HG03039 (cell line): ENCODE data around the gene PRODH.
"Not testable (repeated sequence)": the region's sequence is repeated elsewhere in the genome, so short reads cannot be mapped to it uniquely, and the experiment has no call there.

Experiments
- ATAC-seq: cut with Tn5 transposase; IDR thresholded peaks from one replicate; pipeline ENCODE4 v1.9.1; 2021; ENCODE audit warnings: mild to moderate bottlenecking, moderate library complexity; ENCODE audit not compliant: unreplicated experiment

Gene PRODH

DNA sequence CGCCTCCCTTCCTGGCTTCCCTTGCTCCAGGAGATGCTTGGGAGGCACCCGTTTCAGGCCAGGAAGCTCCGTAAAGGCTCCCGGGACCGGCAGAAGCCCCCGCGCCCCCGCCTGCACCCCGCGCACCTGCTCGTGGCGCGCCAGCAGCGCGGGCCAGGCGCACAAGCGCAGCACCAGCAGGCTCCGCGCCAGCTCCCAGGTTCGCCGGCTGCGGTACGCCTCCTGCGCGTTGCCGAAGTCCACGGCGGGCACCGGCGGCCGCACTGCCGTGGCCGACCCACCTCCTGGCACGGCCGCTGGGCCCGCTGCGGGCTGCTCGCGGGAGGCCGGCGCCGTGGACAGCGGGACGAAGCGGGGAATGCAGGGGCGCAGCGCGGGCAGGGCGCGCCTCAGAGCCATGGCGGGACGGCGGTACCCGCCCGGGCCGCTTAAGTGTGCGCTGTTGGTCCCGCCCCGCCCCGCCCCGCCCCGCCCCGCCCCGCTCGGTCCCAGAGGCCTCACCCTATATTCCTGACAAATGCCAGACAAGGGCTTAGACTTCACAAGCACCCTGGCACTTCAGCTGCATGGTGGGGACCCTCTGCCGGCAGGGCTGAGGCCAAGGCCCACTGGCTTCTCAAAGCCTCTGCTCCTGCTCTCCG, at the start of gene PRODH:
PRODH (minus strand) TSS at position 405 of the 641 bp plus-strand sequence; CDS start at position 399, 6 bp downstream.
- no peak for ATAC-seq

DNA sequence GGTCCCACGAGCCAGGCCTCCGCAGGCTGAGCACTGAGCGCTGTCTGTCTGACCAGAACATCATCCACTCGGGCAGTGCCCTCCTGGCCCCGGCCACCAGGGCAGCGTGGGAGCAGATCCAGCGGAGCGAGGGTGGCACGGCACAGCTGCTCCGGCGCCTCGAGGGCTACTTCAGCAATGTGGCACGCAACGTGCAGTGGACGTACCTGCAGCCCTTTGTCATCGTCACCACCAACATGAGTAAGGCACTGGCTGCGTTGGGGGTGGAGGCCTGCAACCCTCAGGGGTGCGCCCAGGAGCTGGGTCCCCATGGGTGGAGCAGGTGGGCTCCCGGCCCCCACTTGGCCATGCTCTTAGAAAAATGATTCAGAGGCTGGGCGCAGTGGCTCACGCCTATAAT, 49.7 kb upstream of the PRODH start:
- ATAC-seq, result no peak

GRCh38 chr22:18984564-18984963, 48.5 kb upstream of the PRODH start:
- ATAC-seq, result no peak

- ATAC-seq, result no peak
These were observed 47.1 kb upstream of the PRODH start for GRCh38 chr22:18983120-18983651.

GRCh38 chr22:18980829-18981228, 44.7 kb upstream of the PRODH start:
- ATAC-seq, result no peak

DNA sequence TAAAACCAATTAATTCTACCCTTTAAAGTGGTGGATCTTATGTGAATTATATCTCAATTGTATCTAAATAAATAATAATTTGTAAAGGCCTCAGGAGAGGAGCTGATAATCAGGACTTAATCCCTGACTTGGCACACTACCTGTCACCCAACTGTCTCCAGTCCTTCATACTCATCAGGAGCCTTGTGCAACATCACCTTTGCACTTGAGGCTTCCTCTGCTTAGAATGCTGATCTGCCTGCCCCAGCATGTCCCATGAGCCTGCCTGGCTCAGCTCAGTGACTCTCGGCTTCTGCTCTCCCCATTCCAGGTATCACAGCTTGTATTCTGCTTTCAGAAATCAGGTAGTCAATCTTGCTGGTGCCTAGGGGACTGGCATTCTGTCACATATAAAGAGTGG, 43.9 kb upstream of the PRODH start:
- ATAC-seq, result no peak

DNA sequence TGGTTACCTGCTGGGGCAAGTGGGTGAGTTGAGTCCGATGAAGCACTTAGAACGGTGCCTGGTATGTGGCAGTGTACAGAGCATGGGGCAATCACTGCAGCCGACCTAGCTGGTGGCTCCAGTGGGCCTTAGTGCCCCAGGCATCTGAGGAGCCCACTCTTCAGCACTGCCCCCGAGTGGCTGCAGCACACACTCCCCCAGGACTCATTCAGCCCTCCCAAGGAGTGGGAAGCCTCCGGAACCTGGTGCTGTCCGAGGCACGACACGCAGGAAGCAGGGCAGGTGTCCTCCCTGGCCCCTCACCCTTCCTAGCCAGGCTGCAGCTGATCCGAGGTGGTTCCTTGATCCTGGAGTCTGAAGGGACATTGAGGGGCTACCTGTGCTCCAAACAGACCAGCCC, 42.4 kb upstream of the PRODH start:
- no peak for ATAC-seq

DNA sequence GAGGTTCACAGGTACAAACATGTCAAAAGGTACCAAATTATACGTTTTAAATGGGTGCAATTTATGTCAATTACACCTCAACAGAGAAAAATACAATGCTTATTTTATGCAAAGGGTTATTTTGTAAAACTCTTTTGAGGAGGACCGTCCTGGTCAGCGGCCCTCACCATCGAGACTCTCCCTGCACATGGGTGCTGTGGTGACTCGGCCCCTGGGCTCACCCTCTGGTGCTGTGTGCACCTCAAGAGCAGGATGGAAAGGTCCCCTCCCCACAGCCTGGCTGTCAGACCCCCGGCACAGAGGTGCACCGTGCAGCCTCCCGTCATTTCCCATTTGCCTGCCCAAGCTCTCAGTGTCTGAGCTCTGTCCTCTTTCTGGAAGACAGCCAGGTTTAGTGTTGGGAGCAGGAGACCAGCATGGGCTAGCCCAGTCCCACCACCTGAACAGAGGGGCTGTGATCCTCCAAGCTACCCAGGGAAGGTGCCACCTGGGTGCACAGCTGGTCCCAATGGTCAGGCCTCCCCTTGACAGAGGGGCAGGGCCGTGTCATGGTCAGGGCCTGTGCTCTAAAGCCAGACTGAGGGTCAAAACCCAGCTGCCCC, 41.8 kb upstream of the PRODH start:
- no peak for ATAC-seq

DNA sequence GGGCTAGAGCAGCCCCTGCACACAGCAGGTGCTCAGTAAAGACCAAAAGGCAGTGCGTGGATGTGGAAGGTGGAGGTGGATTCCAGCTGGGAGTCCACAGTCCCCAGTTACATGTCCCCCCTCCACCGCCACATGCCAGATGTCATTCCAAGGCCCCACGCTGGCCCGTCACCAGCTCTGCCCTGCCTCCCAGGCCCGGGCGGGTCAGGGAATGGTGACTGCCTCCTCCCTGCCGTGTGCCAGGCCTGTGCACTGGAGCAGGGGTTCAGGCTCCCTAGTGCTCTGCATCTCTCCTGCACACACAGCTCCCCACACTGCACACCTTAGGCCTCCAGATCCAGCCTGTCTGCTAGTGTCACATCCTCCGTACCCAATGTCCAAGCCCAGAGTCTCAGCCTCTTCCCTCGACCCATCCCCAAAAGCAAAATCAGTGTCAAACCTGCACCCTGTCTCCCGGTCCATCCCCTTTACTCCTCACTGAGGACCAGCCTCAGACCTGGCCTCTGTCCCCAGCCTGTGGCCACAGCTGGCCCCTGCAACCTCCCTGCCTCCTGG, 40.2 kb upstream of the PRODH start:
- ATAC-seq, result no peak

GRCh38 chr22:18975434-18976196, 39.5 kb upstream of the PRODH start:
- no peak for ATAC-seq

- no peak for ATAC-seq
These were observed 38.5 kb upstream of the PRODH start for GRCh38 chr22:18974477-18975180.

DNA sequence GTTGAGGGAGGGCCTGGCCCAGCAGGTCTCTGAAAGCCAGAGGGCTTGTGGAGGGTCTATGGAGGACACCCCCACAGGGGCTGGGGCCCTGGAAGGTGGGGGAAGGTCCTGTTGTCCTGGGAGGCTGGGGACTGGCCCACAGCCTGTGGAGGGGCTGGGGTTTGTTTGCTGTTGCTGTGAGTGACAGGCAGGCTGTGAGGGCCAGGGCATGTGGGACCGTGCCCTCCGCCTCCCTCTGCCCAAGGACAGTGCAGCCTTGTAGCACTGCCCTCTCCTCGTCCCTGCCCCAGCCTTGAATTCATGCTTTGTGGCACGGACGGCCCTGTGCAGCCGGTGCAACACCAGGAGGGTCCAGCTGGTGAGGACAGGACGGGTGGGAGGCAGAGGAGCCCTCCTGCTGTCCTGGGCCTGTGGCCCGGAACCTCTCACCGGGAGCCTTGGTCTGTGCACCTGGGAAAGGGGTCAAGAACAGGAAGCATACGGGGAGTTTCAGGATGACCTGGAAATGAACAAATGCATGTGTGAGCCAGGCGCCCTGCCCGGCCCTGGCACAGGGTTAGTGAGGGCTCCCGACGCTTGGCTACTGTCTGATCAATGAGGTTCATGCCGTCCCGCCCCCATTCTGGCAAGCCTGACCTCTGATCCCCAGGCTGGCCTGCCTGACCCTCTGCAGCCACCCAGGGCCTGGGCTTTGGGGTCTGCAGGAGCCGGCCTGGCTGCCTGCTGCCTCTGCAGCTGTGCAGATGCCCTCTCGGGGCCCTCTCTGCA, 37.4 kb upstream of the PRODH start:
- ATAC-seq, result no peak

- ATAC-seq, result not testable (repeated sequence)
These were observed 36.5 kb upstream of the PRODH start for GRCh38 chr22:18972591-18972990.

DNA sequence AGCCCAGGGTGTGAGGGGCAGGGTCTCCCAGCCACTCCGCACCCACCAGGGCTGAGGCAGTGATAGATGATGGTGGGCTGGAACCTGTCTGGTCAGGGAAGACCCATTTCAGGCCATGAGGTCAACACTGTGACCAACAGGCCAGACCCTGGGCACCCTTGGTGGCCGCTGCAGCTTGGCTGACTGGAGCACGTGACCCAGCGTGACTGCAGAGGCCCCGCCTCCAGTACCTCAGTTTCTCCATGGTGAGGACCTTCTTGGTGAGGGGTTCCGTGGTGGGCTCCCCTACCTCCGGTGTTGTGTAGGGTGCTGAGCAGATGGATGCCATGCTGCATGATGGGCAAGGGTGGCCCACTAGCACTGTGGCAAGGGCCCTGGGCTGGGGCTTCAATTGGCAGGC, 35.9 kb upstream of the PRODH start:
- not testable (repeated sequence) for ATAC-seq

DNA sequence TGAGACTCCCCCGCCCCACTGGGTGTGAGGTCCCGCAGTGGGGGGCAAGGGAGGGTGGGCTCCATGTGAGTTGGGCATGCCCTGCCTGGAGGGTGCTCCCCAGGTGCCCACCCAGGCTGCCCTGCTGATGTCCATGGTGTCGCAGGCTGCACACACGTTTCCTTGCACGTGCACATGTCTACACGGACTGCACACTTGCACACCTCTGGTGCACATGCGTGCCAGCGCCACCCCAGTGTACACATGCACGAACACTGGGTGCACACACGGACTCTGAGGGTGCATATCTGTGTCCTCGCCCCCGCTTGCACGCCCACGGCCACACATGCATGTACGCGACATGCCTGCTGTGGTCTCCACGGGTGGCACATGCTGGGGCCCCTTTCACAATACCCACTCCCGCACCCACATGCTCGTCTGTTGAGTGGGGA, 35.2 kb upstream of the PRODH start:
- ATAC-seq, result no peak

GRCh38 chr22:18970948-18971315, 34.8 kb upstream of the PRODH start:
- ATAC-seq, result no peak

DNA sequence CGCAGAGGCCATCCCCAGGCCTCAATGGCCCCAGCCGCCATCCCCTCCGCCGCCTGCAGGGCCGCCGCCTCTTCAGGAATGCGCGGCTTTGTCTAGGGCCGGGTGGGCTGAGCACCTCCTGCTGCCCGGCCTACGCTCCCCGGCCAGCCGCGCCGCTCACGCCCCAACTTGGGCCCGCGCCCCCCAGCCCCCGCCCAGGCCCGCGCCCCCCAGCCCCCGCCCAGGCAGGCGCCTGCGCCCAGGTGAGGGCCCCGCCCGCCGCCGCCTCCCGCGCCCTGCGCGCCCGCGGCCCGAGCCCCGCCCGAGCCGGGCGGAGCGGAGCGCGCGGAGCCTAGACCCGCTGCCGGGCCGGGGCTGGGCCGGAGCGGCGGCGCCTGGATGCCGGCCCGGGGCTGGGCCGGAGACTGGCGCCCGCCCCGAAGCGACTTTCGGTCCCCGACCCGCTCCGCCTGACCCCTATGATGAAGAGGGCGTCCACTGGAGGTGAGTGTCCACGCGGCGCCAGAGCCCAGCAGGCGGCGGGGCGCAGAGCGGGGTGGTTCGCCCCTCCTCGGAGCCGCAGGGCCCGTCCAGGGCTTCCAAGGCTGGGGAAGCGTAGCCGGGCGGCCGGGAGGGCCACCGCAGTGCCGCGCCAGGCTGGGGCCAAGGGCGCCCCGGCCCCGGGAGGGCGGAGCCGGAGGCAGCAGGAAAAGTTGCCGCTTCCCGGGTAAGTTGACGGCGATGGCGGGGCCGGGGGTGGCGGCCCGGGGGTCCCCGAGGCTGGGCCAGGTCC, 34.3 kb upstream of the PRODH start:
- ATAC-seq, result no peak

GRCh38 chr22:18969158-18969942, 33.3 kb upstream of the PRODH start:
- not testable (repeated sequence) for ATAC-seq
